Colon (tissue), 2 donors: ENCODE results near the gene FAM171A1.
"Not testable (repeated sequence)": the region's sequence is repeated elsewhere in the genome, so short reads cannot be mapped to it uniquely, and the experiment has no call there.

Experiments
- FAIRE-seq: peaks from 2 replicates; lab custom pipeline; 2012; peaks lifted over from hg19 to GRCh38; lab: Jason Lieb, UNC
- donor health status: control.
- donor health status: control.

Gene FAM171A1

GRCh38 chr10:15344256-15344875, 26.7 kb downstream of the FAM171A1 start:
- no peak for FAIRE-seq

GRCh38 chr10:15342970-15343369, 28.1 kb downstream of the FAM171A1 start:
- FAIRE-seq, result no peak

GRCh38 chr10:15341502-15342128, 29.5 kb downstream of the FAM171A1 start:
- no peak for FAIRE-seq

GRCh38 chr10:15339892-15340291, 31.2 kb downstream of the FAM171A1 start:
- no peak for FAIRE-seq

- FAIRE-seq, result not testable (repeated sequence)
Measured at GRCh38 chr10:15337441-15337923, 33.6 kb downstream of the FAM171A1 start.

- no peak for FAIRE-seq
Measured at GRCh38 chr10:15336211-15336610, 34.9 kb downstream of the FAM171A1 start.

- FAIRE-seq, result peak; percentile 53
Measured at GRCh38 chr10:15335508-15335907, 35.6 kb downstream of the FAM171A1 start.

GRCh38 chr10:15334650-15335323, 36.3 kb downstream of the FAM171A1 start:
- no peak for FAIRE-seq

GRCh38 chr10:15333909-15334649, 37.0 kb downstream of the FAM171A1 start:
- FAIRE-seq, result no peak

- FAIRE-seq, result not testable (repeated sequence)
Measured at GRCh38 chr10:15333181-15333580, 37.9 kb downstream of the FAM171A1 start.

- FAIRE-seq, result peak; percentile 36
Measured at GRCh38 chr10:15331461-15331860, 39.6 kb downstream of the FAM171A1 start.

- no peak for FAIRE-seq
Measured at GRCh38 chr10:15329437-15329836, 41.7 kb downstream of the FAM171A1 start.

GRCh38 chr10:15325944-15326284, 45.2 kb downstream of the FAM171A1 start:
- no peak for FAIRE-seq

- no peak for FAIRE-seq
Measured at GRCh38 chr10:15325243-15325943, 45.7 kb downstream of the FAM171A1 start.

- FAIRE-seq, result no peak
Measured at GRCh38 chr10:15324611-15325010, 46.5 kb downstream of the FAM171A1 start.

GRCh38 chr10:15324113-15324512, 47.0 kb downstream of the FAM171A1 start:
- FAIRE-seq, result no peak

GRCh38 chr10:15322356-15322755, 48.7 kb downstream of the FAM171A1 start:
- FAIRE-seq, result no peak

- FAIRE-seq, result no peak
Measured at GRCh38 chr10:15321431-15322341, 49.4 kb downstream of the FAM171A1 start.

- no peak for FAIRE-seq
Measured at GRCh38 chr10:15320522-15321203, 50.4 kb downstream of the FAM171A1 start.

GRCh38 chr10:15320118-15320517, 51.0 kb downstream of the FAM171A1 start:
- no peak for FAIRE-seq
